GM12892 (cell line): ENCODE measurements around the gene EIF3B. TPM values are rescaled to one million over a fixed set of nuclear protein-coding genes. Genes with fewer than 3 reads are reported as not detected.
A peak's percentile ranks its signal among the peaks of the same experiment; 100 is the strongest.
"Not testable (repeated sequence)": the region's sequence is repeated elsewhere in the genome, so short reads cannot be mapped to it uniquely, and the experiment has no call there.

Experiments
- DNase-seq: peaks from one replicate; pipeline ENCODE4 v3.0.0; 2011; ENCODE audit not compliant: insufficient read length
- FAIRE-seq: peaks from 2 replicates; lab custom pipeline; 2011; peaks lifted over from hg19 to GRCh38; lab: Jason Lieb, UNC
- POLR2A ChIP-seq: IDR thresholded peaks from 2 replicates; pipeline ENCODE4 v1.6.1; 2011; ENCODE audit warnings: low read depth, low read length, control low read depth
- POLR2AphosphoS5 ChIP-seq: IDR thresholded peaks from 2 replicates; pipeline ENCODE4 v1.6.1; 2011; ENCODE audit warnings: low read depth, low read length, control low read depth
- TAF1 ChIP-seq: IDR thresholded peaks from 2 replicates; pipeline ENCODE4 v1.6.1; 2011; ENCODE audit warnings: low read depth, mild to moderate bottlenecking, control low read depth, low read length, borderline replicate concordance
- polyA plus RNA-seq: library from polyadenylated mRNA; unstranded; fragments of >200 nt; gene quantifications from one replicate; pipeline ENCODE4 v1.2.1, GENCODE V29; 2012; ENCODE audit warnings: missing spikeins, inconsistent platforms; ENCODE audit not compliant: missing spikeins

Gene EIF3B
- 131 TPM for polyA plus RNA-seq

GRCh38 chr7:2354186-2354938, at the start of gene EIF3B:
EIF3B (plus strand) TSS chr7:2354827; CDS start chr7:2354922, 95 bp downstream.
- DNase-seq, result peak; percentile 90
- FAIRE-seq, result peak; percentile 94
- peak; percentile 97 for TF ChIP-seq POLR2A
- TF ChIP-seq TAF1, result peak; percentile 94
- TF ChIP-seq POLR2AphosphoS5, result peak; percentile 93

GRCh38 chr7:2305258-2305657, 49.4 kb upstream of the EIF3B start:
- not testable (repeated sequence) for DNase-seq, FAIRE-seq

- TF ChIP-seq POLR2AphosphoS5, result no peak
- no peak for TF ChIP-seq POLR2A
- no peak for TF ChIP-seq TAF1
- no peak for FAIRE-seq
Measured at GRCh38 chr7:2306688-2307087, 47.9 kb upstream of the EIF3B start.

GRCh38 chr7:2307690-2308107, 46.9 kb upstream of the EIF3B start:
- TF ChIP-seq TAF1, result no peak
- no peak for TF ChIP-seq POLR2A
- TF ChIP-seq POLR2AphosphoS5, result no peak
- no peak for DNase-seq

More at GRCh38 chr7:2306688-2307087, 47.9 kb upstream of the EIF3B start:
- DNase-seq, result no peak

GRCh38 chr7:2309889-2310331, 44.7 kb upstream of the EIF3B start:
- no peak for TF ChIP-seq TAF1
- TF ChIP-seq POLR2A, result no peak
- TF ChIP-seq POLR2AphosphoS5, result no peak
- DNase-seq, result no peak
- no peak for FAIRE-seq

More at GRCh38 chr7:2307690-2308107, 46.9 kb upstream of the EIF3B start:
- peak; percentile 93 for FAIRE-seq

- DNase-seq, result peak; percentile 51
Measured at GRCh38 chr7:2312267-2312929, 42.2 kb upstream of the EIF3B start.

GRCh38 chr7:2313450-2314208, 41.0 kb upstream of the EIF3B start:
- DNase-seq (peak; percentile 36), FAIRE-seq (no peak)
- TF ChIP-seq POLR2A (no peak), TAF1 (no peak), POLR2AphosphoS5 (no peak)

More at GRCh38 chr7:2312267-2312929, 42.2 kb upstream of the EIF3B start:
- no peak for TF ChIP-seq POLR2A
- TF ChIP-seq POLR2AphosphoS5, result no peak
- no peak for TF ChIP-seq TAF1
- peak; percentile 38 for FAIRE-seq

GRCh38 chr7:2314209-2314955, 40.2 kb upstream of the EIF3B start, which contains the start of gene SNX8:
SNX8 (minus strand) TSS chr7:2314441; CDS start chr7:2314421, 20 bp downstream.
- peak; percentile 74; the same call in 1 of the 2 replicates for TF ChIP-seq TAF1
- TF ChIP-seq POLR2A, result peak; percentile 78; the same call in 1 of the 2 replicates
- TF ChIP-seq POLR2AphosphoS5, result peak; percentile 55; the same call in 1 of the 2 replicates
- DNase-seq (peak; percentile 92), FAIRE-seq (peak; percentile 96)

GRCh38 chr7:2314956-2315530, 39.6 kb upstream of the EIF3B start:
- not testable (repeated sequence) for DNase-seq
- peak; percentile 27 for FAIRE-seq

GRCh38 chr7:2315787-2316186, 38.8 kb upstream of the EIF3B start:
- DNase-seq, result no peak
- TF ChIP-seq POLR2AphosphoS5, result no peak
- no peak for TF ChIP-seq TAF1
- no peak for TF ChIP-seq POLR2A
- no peak for FAIRE-seq

- DNase-seq (no peak), FAIRE-seq (no peak)
- TF ChIP-seq TAF1, result no peak
- no peak for TF ChIP-seq POLR2AphosphoS5
- no peak for TF ChIP-seq POLR2A
Measured at GRCh38 chr7:2316578-2316977, 38.0 kb upstream of the EIF3B start.
